ENCODE measurements around the gene LSR. TPM values are rescaled to one million over a fixed set of nuclear protein-coding genes. Genes with fewer than 3 reads are reported as not detected.

The LSR gene
- total RNA-seq, 1 experiment from 2014 or later = 211 TPM

DNA sequence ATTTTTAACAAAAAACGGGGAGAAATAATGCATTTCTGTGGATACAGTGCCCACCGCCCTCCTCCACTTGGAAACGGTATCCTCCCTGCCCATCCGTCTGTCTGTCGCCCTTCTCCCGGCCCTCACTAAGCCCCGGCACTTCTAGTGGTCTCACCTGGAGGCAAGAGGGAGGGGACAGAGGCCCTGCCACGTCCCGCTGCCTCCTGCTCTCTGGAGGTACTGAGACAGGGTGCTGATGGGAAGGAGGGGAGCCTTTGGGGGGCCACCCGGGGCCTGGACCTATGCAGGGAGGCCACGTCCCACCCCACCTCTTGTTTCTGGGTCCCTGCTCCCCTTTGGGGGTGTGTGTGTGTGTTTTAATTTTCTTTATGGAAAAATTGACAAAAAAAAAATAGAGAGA lies 30.6 kb downstream of the LSR start:
- intact Hi-C loops (cut with micrococcal nuclease) = no loop called here
- TF ChIP-seq CBX3 (IDR thresholded peaks at IDR 0.05; ENCODE audit: low read depth) = no peak
- TF ChIP-seq YY1 (IDR thresholded peaks at IDR 0.05; ENCODE audit: extremely low read depth, insufficient replicate concordance, low read depth, low read length) = no peak
- no peak for TF ChIP-seq REST (IDR thresholded peaks at IDR 0.05; ENCODE audit: low read depth)
- TF ChIP-seq, protein P1, sequence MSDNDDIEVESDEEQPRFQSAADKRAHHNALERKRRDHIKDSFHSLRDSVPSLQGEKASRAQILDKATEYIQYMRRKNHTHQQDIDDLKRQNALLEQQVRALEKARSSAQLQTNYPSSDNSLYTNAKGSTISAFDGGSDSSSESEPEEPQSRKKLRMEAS (IDR thresholded peaks at IDR 0.05) = no peak
- TF ChIP-seq, protein P2, sequence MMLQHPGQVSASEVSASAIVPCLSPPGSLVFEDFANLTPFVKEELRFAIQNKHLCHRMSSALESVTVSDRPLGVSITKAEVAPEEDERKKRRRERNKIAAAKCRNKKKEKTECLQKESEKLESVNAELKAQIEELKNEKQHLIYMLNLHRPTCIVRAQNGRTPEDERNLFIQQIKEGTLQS (IDR thresholded peaks at IDR 0.05) = no peak
- no peak for TF ChIP-seq TCF7L2 (IDR thresholded peaks at IDR 0.05; ENCODE audit: borderline replicate concordance, extremely low read depth, insufficient read depth, insufficient read length)
- no peak for TF ChIP-seq SRF (IDR thresholded peaks at IDR 0.05; ENCODE audit: low read depth)
- TF ChIP-seq EZH2 (IDR thresholded peaks at IDR 0.05) = no peak
- no peak for TF ChIP-seq ZFX (IDR thresholded peaks at IDR 0.05)
- TF ChIP-seq, protein P3, sequence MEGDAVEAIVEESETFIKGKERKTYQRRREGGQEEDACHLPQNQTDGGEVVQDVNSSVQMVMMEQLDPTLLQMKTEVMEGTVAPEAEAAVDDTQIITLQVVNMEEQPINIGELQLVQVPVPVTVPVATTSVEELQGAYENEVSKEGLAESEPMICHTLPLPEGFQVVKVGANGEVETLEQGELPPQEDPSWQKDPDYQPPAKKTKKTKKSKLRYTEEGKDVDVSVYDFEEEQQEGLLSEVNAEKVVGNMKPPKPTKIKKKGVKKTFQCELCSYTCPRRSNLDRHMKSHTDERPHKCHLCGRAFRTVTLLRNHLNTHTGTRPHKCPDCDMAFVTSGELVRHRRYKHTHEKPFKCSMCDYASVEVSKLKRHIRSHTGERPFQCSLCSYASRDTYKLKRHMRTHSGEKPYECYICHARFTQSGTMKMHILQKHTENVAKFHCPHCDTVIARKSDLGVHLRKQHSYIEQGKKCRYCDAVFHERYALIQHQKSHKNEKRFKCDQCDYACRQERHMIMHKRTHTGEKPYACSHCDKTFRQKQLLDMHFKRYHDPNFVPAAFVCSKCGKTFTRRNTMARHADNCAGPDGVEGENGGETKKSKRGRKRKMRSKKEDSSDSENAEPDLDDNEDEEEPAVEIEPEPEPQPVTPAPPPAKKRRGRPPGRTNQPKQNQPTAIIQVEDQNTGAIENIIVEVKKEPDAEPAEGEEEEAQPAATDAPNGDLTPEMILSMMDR (IDR thresholded peaks at IDR 0.05 in 2 of 3, conservative IDR thresholded peaks at IDR 0.05 in 1 of 3; ENCODE audit: borderline replicate concordance in 1 of 3, insufficient read depth in 1 of 3, low read depth in 2 of 3, low read length in 2 of 3) = no peak
- BruUV-seq (replicated peaks) = TSS peak; percentile 56
- Histone ChIP-seq H3K4me3 (replicated peaks in 1 of 2; ENCODE audit: low read depth in 1 of 2, low read length in 2 of 2) (no peak overlapping the region), H3K9me3 (ENCODE audit: control insufficient read depth in 1 of 2, insufficient read depth in 1 of 2, low read depth in 1 of 2, low read length in 2 of 2) (no peaks in the 10 kb centered on the region), H3K9me2 (ENCODE audit: insufficient read depth) (no peaks in the 10 kb centered on the region), H3K9ac (ENCODE audit: low read length) (no peak overlapping the region), H2AFZ (ENCODE audit: low read depth, low read length, poor library complexity, severe bottlenecking) (no peak overlapping the region), H3K27me3 (ENCODE audit: insufficient read depth, low read length) (no peaks in the 10 kb centered on the region), H3K36me3 (ENCODE audit: control insufficient read depth in 1 of 2, insufficient read depth in 2 of 2, low read length in 2 of 2) (no peaks in the 10 kb centered on the region), H3K27ac (ENCODE audit: low read depth, low read length) (no peak overlapping the region), H3K79me2 (ENCODE audit: insufficient read depth, low read length) (no peaks in the 10 kb centered on the region), H3K4me2 (ENCODE audit: low read length) (no peak overlapping the region), H3K4me1 (ENCODE audit: control insufficient read depth in 1 of 2, insufficient read depth in 2 of 2, low read length in 2 of 2) (no peaks in the 10 kb centered on the region), H4K20me1 (ENCODE audit: insufficient read depth) (no peaks in the 10 kb centered on the region)
- POLR2A ChIA-PET = no interaction called here
- CTCF ChIA-PET = no interaction called here
- RAD21 ChIA-PET (ENCODE audit: low non-redundant PET in 1 of 2, low total read pairs in 2 of 2, uncharacterized antibody in 2 of 2, unreplicated experiment in 2 of 2) = no interaction called here
- ATAC-seq (no peak), DNase-seq (ENCODE audit: low read depth, low spot score) (no peak)
